SIG-M5 treated with dmso at 0.1 percent for 504 hours (cell line): ENCODE results near the gene PNN.

Experiments used
- DNase-seq: peaks from one replicate; lab custom pipeline; 2025; ENCODE audit not compliant: unreplicated experiment; lab: John Stamatoyannopoulos, UW

Gene PNN

DNA sequence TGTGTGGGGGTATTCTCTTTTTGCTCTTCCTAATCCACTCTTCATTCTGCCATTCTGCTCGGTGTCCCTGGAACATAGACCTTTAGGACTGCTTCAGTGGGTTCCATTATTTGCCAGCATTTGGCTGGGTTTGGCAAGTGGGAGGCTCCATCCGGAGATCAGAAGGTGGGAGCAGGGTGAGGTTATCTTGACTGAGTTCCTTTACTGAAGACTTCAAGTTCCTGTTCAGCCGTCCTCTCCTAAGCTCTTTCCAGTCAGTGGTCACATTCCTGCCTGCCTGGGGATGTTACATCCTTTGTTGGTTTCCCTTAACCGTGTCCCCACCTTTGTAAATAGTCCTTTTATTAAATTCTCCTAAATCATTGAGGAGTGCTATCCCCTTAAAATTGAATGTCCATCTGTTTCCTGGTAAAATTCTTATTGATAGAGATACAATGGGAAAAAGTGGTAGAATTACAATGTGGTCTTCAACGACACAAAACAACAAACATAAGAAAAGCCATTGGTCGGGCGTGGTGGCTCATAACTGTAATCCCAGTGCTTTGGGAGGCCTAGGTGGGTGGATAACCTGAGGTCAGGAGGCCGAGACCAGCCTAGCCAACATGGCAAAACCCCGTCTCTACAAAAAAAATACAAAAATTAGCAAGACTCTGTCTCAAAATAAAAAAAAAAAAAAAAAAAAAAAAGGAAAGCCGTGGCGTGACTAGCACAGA, 53.6 kb downstream of the PNN start:
- DNase-seq: no peak

DNA sequence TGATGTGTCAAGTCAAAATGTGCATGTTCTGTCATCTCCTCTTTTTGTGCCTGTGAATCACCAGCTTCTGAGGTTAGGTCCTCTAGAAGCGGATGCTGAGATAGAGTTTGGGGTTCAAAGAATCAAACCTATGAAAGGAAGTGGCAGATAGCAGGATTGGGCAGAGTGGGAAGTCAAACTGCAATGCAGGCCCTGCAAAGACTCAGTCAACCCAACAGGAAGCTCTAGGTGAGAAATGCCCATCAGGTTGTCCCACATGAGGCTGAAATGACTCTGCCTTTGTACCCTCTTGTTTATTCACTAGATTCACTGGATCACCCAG, 54.1 kb downstream of the PNN start:
- DNase-seq: no peak

DNA sequence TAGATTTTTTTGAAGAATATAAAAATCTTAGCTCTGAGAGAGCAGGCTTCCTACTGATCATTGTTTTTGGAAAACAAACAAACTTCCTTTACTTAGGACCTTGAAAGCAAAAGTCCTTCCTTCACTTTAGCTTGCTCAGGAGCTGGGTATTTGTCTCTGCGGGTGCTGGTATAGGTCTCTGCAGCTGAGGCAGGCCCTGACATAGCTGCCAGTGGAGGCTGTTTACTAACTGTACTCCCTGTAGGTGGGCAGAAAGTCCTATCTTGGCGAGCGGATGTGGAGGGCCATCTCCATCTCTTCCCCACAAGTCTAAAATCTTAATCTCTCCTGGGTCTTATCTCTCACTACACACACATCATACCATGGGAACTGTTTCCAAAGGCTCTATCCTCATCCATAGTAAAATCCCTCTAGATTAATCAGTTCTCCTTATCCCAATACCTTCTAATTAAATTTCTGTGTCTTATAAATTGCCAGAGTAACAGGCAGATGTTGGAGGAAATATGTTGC, 54.6 kb downstream of the PNN start:
- no peak for DNase-seq

DNA sequence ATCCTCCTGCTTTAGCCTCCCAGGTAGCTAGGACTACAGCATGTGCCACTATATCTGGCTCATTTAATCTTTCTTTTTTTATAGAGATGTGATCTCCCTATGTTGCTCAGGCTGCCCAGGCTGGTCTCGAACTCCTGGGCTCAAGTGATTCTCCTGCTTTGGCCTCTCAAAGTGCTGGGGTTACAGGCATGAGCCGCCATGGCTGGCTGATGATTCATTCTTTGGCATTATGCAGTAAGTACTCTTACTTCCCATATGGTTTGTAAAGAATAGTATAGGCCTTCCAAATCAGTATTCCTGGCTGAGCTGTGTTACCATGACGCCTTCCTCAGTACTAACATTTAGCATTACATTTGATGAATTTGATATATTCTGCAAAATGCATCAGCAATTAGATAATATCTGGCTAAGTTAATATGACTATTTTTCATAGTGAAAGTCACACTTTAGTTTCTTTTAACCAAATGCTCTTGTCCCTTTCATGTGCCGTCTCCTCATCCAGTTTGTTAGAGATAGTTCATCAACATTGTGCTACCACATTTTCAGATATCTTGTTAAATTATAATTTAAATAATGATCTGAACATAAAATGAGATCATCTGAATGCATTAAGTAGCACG, 55.5 kb downstream of the PNN start:
- DNase-seq: no peak

DNA sequence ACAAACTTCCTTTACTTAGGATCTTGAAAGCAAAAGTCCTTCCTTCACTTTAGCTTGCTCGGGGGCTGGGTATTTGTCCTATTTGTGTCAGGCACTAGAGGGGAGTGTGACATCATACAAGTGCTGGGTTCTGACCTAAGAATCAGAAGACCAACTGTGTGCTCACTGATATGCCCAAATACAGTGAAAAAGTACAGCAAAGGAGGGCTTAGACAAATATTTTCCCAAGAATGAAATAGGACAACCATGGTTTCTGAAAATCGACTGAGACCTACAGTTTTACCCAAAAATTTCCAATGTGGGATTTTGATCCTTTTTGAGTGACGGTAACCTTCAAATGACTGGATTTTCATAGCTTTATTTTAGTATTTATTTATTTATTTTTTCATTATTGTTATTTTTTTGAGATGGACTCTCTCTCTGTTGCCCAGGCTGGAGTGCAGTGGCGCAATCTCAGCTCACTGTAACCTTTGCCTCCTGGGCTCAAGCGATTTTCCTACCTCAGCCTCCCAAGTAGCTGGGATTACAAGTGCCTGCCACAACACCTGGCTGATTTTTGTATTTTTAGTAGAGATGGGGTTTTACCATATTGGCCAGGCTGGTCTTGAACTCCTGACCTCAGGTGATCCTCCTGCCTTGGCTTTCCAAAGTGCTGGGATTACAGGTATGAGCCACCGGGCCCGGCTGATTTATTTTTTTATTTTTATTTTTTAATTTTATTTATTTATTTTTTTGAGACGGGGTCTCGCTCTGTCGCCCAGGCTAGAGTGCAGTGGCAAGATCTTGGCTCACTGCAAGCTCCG, 56.9 kb downstream of the PNN start:
- DNase-seq: peak; percentile 46
